A673 (cell line): Measurements from ENCODE around the gene LRRC4C.

Experiments
- EZH2 ChIP-seq: fragments of 200-600 bp; sonication (generic); IDR thresholded peaks from 2 replicates; pipeline ENCODE4 v1.6.1; 2017; ENCODE audit warnings: borderline replicate concordance, low read depth, mild to moderate bottlenecking, mixed read lengths, antibody characterized with exemption, low read length; ENCODE audit not compliant: poor library complexity, severe bottlenecking
- TF ChIP-seq, protein P1 (sequence below): fragments of 300-800, 200-600 bp; sonication (generic); conservative IDR thresholded peaks from 2 replicates; pipeline ENCODE4 v1.5.1; 2017; ENCODE audit warnings: low read depth, mild to moderate bottlenecking, antibody characterized with exemption, low read length, moderate library complexity, mixed read lengths

DNA sequence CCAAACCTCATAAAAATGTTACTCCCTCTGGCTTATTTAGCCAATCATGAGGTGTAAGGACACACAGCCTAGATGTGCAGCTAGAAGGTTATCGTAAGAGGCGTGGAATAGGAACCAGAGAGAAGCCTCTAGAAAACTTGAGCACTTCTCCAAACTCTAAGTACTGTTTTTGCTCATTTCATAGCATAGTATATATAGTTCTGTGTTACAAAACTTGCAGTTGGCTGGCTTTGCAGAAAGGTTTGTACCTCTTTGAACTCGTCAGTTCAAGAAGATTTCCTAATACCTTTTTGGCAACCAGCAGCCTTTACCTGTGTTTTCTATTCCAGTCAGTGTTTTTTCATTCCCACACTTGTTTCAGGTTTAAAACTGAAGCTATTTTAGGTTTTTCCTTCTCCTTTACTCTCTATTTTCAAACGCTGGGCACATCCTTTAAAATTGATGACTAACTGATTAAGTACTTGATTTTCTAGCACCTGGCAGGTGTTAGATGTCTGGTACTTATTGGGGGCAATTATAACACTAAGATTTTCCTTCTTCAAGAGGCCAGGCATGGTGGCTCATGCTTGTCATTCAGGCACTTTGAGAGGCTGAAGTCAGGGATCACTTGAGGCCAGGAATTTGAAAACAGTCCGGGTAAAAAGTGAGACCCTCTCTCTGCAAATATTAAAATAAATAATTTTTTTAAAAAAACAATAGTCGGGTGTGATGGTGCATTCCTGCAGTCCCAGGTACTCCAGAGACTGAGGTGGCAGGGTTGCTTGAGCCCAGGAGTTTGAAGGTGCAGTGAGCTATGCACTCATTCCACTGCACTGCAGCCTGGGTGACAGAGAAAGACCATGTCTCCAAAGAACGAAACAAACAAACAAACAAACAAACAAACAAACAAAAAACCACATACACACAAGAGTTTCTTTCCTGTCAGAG, 125.2 kb downstream of the LRRC4C start:
- TF ChIP-seq, protein P1, sequence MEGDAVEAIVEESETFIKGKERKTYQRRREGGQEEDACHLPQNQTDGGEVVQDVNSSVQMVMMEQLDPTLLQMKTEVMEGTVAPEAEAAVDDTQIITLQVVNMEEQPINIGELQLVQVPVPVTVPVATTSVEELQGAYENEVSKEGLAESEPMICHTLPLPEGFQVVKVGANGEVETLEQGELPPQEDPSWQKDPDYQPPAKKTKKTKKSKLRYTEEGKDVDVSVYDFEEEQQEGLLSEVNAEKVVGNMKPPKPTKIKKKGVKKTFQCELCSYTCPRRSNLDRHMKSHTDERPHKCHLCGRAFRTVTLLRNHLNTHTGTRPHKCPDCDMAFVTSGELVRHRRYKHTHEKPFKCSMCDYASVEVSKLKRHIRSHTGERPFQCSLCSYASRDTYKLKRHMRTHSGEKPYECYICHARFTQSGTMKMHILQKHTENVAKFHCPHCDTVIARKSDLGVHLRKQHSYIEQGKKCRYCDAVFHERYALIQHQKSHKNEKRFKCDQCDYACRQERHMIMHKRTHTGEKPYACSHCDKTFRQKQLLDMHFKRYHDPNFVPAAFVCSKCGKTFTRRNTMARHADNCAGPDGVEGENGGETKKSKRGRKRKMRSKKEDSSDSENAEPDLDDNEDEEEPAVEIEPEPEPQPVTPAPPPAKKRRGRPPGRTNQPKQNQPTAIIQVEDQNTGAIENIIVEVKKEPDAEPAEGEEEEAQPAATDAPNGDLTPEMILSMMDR, result no peak
- no peak for TF ChIP-seq EZH2
